ENCODE data around the gene ATAD2B.
"Not testable (repeated sequence)": the region's sequence is repeated elsewhere in the genome, so short reads cannot be mapped to it uniquely, and the experiment has no call there.

Gene ATAD2B

DNA sequence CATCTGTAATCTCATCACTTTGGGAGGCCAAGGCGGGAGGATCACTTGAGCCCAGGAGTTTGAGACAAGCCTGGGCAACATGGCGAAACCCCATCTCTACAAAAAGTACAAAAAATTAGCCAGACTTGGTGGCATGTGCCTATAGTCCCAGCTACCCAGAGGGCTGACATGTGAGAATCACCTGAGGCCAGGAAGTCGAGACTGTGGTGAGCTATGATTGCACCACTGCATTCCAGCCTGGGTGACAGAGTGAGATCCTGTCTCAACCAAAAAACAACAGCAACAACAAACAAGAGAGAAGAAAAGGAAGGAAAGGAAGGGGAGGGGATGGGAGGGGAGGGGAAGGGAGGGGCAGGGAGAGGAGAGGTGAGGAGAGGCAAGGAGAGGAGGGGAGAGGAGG lies 203.9 kb downstream of the ATAD2B start:
- not testable (repeated sequence) for DNase-seq

- no peak for DNase-seq
Observed at GRCh38 chr2:23722255-23722654, 204.7 kb downstream of the ATAD2B start.

- DNase-seq, result no peak
Observed at GRCh38 chr2:23721454-23721826, 205.5 kb downstream of the ATAD2B start.

GRCh38 chr2:23720705-23721453 lies 206.0 kb downstream of the ATAD2B start:
- DNase-seq, result no peak

DNA sequence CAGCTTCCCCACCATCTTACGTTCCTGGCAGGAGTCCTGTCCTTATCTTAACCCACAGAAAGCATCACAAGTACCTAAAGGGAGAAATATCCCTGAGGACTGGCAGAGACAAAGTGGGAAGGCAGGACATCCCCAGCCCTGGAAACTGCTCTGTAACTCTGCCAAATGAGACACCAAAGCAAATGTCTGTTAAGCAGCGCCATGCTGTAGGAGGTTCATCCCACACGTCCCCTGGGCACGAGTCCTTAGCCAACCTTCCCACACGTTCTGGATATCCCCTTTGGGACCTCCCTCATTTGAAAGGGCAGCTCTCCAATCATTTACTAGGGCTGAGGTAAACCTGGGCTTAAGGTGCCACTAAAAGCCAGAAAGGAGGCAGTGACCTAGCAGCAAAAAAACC lies 207.2 kb downstream of the ATAD2B start:
- DNase-seq, result no peak

GRCh38 chr2:23718931-23719700 lies 207.8 kb downstream of the ATAD2B start:
- DNase-seq, result no peak

- DNase-seq, result no peak
Observed at GRCh38 chr2:23713351-23713750, 213.6 kb downstream of the ATAD2B start.

DNA sequence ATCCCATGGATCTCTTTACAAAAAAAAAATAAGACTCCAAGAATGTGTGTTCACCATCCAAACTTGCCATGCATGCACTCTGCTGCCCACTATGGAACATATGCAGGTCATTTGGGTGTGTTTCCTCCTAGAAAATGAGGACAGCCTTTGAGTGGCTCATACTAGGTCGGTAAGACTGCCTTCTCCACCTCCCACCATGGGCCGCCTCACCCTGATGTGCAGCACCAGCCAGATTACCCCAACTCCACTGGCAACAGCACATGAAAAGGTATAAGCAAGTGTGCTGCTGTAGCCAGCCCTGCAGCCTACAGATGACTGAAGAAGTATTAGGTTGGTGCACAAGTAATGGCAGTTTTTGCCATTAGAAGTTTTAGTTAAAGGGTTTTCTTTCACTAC lies 214.2 kb downstream of the ATAD2B start:
- no peak for DNase-seq

- peak; percentile 10 to 91 (median 24) for DNase-seq
Observed at GRCh38 chr2:23711979-23712755, 214.8 kb downstream of the ATAD2B start.

DNA sequence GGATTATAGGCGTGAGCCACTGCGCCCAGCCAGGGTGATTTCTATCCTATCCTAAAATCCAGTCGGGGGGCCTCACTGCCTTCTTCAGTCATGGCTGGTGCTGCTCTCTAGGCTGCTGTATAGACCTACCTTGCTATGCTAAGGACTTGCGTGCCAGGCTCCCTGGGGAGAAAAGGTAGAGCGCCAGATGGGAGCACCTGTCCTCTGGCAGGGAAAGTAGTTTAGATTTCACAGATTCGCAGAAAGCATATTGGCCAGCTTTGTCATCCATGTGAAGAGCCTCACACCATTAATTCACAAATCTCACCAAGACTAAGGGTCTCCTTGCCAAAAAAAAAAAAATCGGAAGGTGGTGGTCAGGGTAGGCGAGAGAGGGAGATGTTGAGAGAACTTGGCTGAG lies 217.6 kb downstream of the ATAD2B start:
- DNase-seq, result no peak

GRCh38 chr2:23708771-23709170 lies 218.2 kb downstream of the ATAD2B start:
- DNase-seq, result no peak

DNA sequence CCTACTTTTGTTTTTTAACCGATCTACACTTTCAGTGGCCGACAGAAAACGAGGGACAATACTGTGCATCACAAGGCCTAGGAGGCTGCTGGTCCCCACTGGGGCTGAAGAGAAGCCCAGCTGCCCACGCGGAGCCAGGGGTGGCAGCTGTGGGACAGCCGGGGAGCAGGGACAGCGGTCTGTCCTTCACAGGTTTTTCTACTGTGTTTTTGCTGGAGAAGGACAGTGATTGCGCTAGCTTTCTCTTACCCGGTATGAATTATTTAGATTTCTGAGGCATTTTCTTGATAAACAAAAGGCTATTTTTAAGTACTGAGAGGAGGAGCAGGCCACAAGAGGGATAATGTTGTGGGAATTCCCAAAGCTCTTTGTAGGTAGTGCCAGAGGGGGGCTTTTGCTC lies 219.8 kb downstream of the ATAD2B start:
- no peak for DNase-seq

DNA sequence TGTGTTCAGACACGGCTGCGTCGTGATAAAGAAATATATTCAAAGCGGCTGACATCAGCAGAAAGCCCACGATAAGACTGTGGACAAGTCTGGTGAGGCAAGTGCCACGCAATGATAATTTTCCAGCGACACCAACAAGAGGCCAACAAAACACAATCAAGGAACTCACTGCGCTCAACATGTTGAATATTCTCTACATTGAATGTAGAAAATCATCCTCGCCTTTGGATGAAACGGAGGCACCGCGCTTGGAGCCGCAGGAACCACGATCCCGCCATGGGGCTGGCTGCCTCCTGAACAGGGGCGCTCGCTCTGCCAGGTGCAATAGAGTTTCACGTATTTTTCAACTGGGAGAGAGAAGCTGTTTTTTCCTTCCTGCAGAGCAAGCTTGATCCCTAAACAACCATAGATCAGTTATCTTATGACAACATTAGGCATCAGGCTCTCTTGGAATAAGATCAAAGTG lies 220.3 kb downstream of the ATAD2B start:
- no peak for DNase-seq

- no peak for DNase-seq
Observed at GRCh38 chr2:23705771-23706612, 220.9 kb downstream of the ATAD2B start.

DNA sequence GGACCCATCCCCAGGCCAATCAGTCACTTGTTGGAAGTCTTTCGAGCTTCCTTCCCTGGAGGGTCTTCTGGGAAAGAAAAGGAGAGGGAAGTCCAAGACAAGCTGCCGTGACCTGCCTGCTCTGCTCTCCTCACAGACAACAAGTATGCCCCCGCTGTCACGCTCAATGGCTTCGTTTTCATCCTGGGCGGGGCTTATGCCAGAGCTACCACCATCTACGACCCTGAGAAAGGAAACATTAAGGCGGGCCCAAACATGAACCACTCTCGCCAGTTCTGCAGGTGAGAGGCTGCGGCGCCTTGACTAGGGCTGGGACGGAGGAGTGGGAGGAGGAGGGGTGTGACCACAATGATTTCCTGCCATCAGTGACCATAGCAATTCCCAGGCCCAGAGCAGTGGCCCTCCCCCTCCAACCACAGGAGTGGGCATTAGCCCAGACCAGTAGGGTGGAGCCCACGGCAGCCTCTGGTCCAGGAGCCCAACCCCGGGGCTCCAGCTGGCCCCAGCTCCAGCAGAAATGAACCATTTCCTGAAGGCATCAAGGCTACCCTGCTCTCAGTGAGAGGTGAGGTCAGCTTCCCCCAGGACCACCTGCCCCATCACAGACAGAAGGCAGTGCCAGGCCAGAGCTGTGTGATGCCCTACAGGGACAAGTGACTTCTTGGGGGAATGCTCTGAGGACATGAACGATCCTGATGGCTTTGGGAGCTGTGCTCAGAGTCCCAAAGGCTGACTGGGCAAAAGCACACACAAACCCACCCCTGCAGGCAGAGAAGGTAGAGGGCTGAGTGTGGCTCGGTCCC lies 223.1 kb downstream of the ATAD2B start:
- DNase-seq, result peak in 1 of 3 experiments; percentile 34

DNA sequence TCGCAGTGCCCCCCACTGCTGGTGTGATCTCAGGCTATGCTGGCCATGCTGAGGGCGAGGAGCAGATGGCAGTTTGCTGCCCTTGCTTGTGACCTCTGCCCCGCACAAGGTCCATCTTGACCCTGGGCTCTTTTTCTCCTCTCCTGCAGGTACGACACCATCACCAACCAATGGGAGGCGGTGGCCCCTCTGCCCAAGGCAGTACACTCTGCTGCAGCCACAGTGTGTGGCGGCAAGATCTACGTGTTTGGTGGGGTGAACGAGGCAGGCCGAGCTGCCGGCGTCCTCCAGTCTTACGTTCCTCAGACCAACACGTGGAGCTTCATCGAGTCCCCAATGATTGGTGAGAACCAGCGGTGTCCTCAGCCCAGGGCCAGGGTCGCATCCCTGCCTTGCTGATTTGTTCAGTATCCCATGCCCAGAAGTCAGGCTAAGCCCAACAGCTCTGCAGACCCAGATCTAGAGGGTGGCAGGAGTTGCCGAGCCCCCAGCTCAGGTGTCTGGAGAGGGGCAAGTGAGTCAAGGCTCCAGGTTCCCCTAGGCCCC lies 223.8 kb downstream of the ATAD2B start:
- no peak for DNase-seq

DNA sequence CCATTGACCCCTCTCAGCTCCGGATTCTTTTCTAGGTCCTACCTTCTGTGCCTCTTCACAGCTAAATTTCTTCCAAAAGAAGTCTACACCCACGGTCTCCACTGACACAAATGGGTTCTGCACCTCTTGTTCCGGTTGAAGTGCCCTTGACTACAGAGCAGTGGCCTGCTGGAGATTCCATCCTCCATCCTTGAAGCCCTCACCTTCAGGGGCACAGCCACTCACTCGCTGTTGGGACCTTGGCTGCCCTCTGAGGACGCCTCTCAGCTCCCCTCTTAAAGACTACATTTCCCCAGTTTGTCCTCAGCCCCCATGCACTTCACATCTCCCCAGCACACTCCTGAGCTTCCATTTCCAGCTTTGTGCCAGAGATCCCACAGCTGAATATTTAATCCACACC lies 226.3 kb downstream of the ATAD2B start:
- no peak for DNase-seq

GRCh38 chr2:23699580-23699925 lies 227.4 kb downstream of the ATAD2B start:
- no peak for DNase-seq

GRCh38 chr2:23698721-23699579 lies 228.0 kb downstream of the ATAD2B start:
- no peak for DNase-seq
